A673 (cell line): ENCODE measurements around the gene CALR3. TPM values are rescaled to one million over a fixed set of nuclear protein-coding genes. Genes with fewer than 3 reads are reported as not detected.

Experiments
- BruUV-seq: library from RNA; stranded (reverse); fragments of 400-500 nt; replicated peaks from 2 replicates; lab custom pipeline; 2021; lab: Mats Ljungman, UMichigan
- CTCF ChIA-PET: fragments of 300-600 bp; sonication (Branson Sonifier 250); formaldehyde crosslinking; loops from one replicate; lab custom pipeline; 2022; ENCODE audit warnings: antibody characterized with exemption; lab: Charles Lee
- POLR2A ChIA-PET: fragments of 300-600 bp; sonication (Branson Sonifier 250); formaldehyde crosslinking; loops from one replicate; lab custom pipeline; 2022; ENCODE audit warnings: antibody characterized with exemption; ENCODE audit not compliant: low non-redundant PET; lab: Charles Lee
- DNase-seq: peaks from one replicate; pipeline ENCODE4 v3.0.0-alpha.2; 2015; ENCODE audit warnings: low spot score
- H3K27ac ChIP-seq: fragments of 200-600 bp; sonication (generic); 2 replicates; pipeline ENCODE4 v1.5.1; 2016; ENCODE audit warnings: mixed run types, low read depth, mild to moderate bottlenecking, mixed read lengths, antibody characterized with exemption, low read length; ENCODE audit not compliant: poor library complexity, severe bottlenecking
- H3K27me3 ChIP-seq: fragments of 200-600 bp; sonication (generic); replicated peaks from 2 replicates; pipeline ENCODE4 v1.6.1; 2017; ENCODE audit warnings: mixed run types, low read depth, mild to moderate bottlenecking, mixed read lengths, antibody characterized with exemption, low read length; ENCODE audit not compliant: insufficient read depth, poor library complexity
- H3K36me3 ChIP-seq: fragments of 200-600 bp; sonication (generic); 2 replicates; pipeline ENCODE4 v1.6.1; 2016; ENCODE audit warnings: mixed run types, mild to moderate bottlenecking, mixed read lengths, antibody characterized with exemption, low read length; ENCODE audit not compliant: insufficient read depth, poor library complexity, severe bottlenecking
- H3K4me1 ChIP-seq: fragments of 200-600 bp; sonication (generic); 2 replicates; pipeline ENCODE4 v1.6.1; 2017; ENCODE audit warnings: mixed run types, mild to moderate bottlenecking, mixed read lengths, antibody characterized with exemption, low read length; ENCODE audit not compliant: insufficient read depth, poor library complexity, severe bottlenecking
- H3K4me3 ChIP-seq: fragments of 200-600 bp; sonication (generic); 2 replicates; pipeline ENCODE4 v1.5.1; 2016; ENCODE audit warnings: low read depth, mixed run types, mild to moderate bottlenecking, mixed read lengths, low read length; ENCODE audit not compliant: poor library complexity, severe bottlenecking
- H3K9me3 ChIP-seq: fragments of 200-600 bp; sonication (generic); 2 replicates; pipeline ENCODE4 v1.6.1; 2016; ENCODE audit warnings: mixed run types, low read depth, mild to moderate bottlenecking, mixed read lengths, antibody characterized with exemption, low read length; ENCODE audit not compliant: poor library complexity, severe bottlenecking
- EZH2 ChIP-seq: fragments of 200-600 bp; sonication (generic); IDR thresholded peaks from 2 replicates; pipeline ENCODE4 v1.6.1; 2017; ENCODE audit warnings: borderline replicate concordance, low read depth, mild to moderate bottlenecking, mixed read lengths, antibody characterized with exemption, low read length; ENCODE audit not compliant: poor library complexity, severe bottlenecking
- intact Hi-C: fragments of 100-400 bp; cut with micrococcal nuclease; formaldehyde crosslinking; loops from one replicate; pipeline ENCODE4 v1.10.0; 2022; ENCODE audit not compliant: unreplicated experiment
- total RNA-seq: library from RNA; stranded (reverse); gene quantifications from 2 replicates; pipeline ENCODE4 v1.2.3, GENCODE V29; 2021
- TF ChIP-seq, protein P1 (sequence below): fragments of 300-800, 200-600 bp; sonication (generic); conservative IDR thresholded peaks from 2 replicates; pipeline ENCODE4 v1.5.1; 2017; ENCODE audit warnings: low read depth, mild to moderate bottlenecking, antibody characterized with exemption, low read length, moderate library complexity, mixed read lengths

The CALR3 gene
- total RNA-seq, 1 experiment from 2014 or later = not detected

DNA sequence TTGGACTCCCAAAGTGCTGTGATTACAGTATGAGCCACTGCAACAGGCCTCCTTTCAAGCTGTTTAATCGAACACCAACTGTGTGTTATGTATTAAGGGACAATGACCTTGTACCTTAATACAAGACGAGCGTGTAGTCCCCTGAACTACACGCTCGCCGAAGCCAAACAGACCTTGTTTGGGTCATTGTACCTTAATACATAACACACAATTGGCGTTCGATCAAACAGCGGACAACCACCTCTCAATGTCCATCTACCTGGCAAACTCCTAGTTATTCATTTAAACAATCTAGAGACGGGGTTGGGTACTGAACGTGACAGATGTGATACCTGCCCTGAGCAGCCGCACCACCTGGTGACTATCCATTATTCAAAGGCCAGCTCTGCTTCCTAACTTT, 45.0 kb upstream of the CALR3 start:
- Histone ChIP-seq H3K27ac (peak overlapping the region; percentile 92), H3K27me3 (no peaks in the 10 kb centered on the region), H3K4me1 (peaks cover 17% of the 10 kb centered on the region), H3K4me3 (peak overlapping the region; percentile 96), H3K9me3 (no peaks in the 10 kb centered on the region), H3K36me3 (peaks cover 28% of the 10 kb centered on the region)
- ChIA-PET POLR2A (no interaction called here), CTCF (no interaction called here)
- intact Hi-C loops = no loop called here
- BruUV-seq = no TSS peak
- no peak for TF ChIP-seq EZH2
- TF ChIP-seq, protein P1, sequence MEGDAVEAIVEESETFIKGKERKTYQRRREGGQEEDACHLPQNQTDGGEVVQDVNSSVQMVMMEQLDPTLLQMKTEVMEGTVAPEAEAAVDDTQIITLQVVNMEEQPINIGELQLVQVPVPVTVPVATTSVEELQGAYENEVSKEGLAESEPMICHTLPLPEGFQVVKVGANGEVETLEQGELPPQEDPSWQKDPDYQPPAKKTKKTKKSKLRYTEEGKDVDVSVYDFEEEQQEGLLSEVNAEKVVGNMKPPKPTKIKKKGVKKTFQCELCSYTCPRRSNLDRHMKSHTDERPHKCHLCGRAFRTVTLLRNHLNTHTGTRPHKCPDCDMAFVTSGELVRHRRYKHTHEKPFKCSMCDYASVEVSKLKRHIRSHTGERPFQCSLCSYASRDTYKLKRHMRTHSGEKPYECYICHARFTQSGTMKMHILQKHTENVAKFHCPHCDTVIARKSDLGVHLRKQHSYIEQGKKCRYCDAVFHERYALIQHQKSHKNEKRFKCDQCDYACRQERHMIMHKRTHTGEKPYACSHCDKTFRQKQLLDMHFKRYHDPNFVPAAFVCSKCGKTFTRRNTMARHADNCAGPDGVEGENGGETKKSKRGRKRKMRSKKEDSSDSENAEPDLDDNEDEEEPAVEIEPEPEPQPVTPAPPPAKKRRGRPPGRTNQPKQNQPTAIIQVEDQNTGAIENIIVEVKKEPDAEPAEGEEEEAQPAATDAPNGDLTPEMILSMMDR = no peak
- no peak for DNase-seq

DNA sequence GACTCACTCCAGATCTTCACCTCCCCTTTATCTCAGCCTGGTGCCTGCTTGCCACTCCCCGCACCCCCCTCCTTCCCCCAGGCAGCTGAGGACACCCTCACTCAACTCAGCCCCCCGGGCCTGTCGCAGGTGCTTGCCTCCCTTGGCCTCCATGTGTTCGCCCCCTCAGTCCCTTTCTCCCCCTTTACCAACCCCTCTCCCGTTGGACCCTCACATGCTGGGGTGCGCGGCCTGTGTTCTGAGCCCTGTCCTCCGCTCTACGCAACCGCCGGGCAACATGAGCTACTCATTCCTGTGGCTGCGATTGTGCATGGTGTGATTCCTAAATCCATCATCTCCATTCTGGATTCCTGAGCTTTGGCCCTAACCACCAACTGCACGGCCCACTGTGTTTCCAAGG, 41.1 kb upstream of the CALR3 start:
- CTCF ChIA-PET = no interaction called here
- POLR2A ChIA-PET = no interaction called here

DNA sequence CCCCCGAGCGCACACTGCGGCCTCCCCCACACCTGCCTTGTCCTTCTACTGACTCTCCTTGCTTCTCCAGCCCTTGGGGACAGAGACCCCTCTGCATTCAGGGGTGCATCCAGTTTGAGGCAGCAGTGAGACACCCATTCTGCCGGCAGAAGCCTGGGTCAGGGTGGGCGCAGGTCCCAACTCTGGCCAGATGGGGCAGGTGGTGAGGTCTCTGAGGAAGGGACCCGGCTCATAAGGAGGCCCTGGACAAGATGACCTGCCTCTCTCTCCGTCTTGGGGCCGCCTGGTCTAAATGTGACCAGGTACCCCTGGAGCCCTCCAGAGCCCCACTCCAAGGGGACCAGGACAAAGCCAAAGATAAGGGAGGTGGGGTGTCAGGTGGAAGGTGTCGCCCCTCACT, 40.2 kb upstream of the CALR3 start:
- no peaks in the 10 kb centered on the region for H3K27me3 ChIP-seq
- H3K4me1 ChIP-seq = peaks cover 4% of the 10 kb centered on the region
- DNase-seq = no peak
- CTCF ChIA-PET = no interaction called here
- intact Hi-C loops = no loop called here
- no peak overlapping the region for H3K4me3 ChIP-seq
- POLR2A ChIA-PET = no interaction called here
- BruUV-seq = no TSS peak
- TF ChIP-seq, protein P1 = no peak
- no peak for TF ChIP-seq EZH2
- H3K27ac ChIP-seq = no peak overlapping the region
- H3K9me3 ChIP-seq = no peaks in the 10 kb centered on the region
- peaks cover 76% of the 10 kb centered on the region for H3K36me3 ChIP-seq

More for the DNA sequence above, 41.1 kb upstream of the CALR3 start:
- H3K36me3 ChIP-seq = peaks cover 66% of the 10 kb centered on the region
- no peak for DNase-seq
- H3K27ac ChIP-seq = no peak overlapping the region
- peaks cover 7% of the 10 kb centered on the region for H3K4me1 ChIP-seq
- intact Hi-C loops = no loop called here
- H3K9me3 ChIP-seq = no peaks in the 10 kb centered on the region
- H3K27me3 ChIP-seq = no peaks in the 10 kb centered on the region
- H3K4me3 ChIP-seq = no peak overlapping the region
- TF ChIP-seq, protein P1 = no peak
- no peak for TF ChIP-seq EZH2
- BruUV-seq = no TSS peak
